Ishikawa (cell line): ENCODE results near the gene GPBAR1.
A peak's percentile ranks its signal among the peaks of the same experiment; 100 is the strongest.

Source experiments
- CEBPB ChIP-seq: IDR thresholded peaks from 2 replicates; pipeline ENCODE4 v1.6.1; 2012
- CREB1 ChIP-seq: IDR thresholded peaks from 2 replicates; pipeline ENCODE4 v1.6.1; 2012; ENCODE audit warnings: low read depth
- EGR1 ChIP-seq: IDR thresholded peaks from 2 replicates; pipeline ENCODE4 v1.6.1; 2012
- EP300 ChIP-seq: IDR thresholded peaks from 2 replicates; pipeline ENCODE4 v1.6.1; 2012; ENCODE audit warnings: borderline replicate concordance
- FOXM1 ChIP-seq: IDR thresholded peaks from 2 replicates; pipeline ENCODE4 v1.6.1; 2012; ENCODE audit warnings: low read depth, borderline replicate concordance
- MAX ChIP-seq: IDR thresholded peaks from 2 replicates; pipeline ENCODE4 v1.6.1; 2012
- NFIC ChIP-seq: IDR thresholded peaks from 2 replicates; pipeline ENCODE4 v1.6.1; 2012
- RAD21 ChIP-seq: IDR thresholded peaks from 2 replicates; pipeline ENCODE4 v1.6.1; 2012; ENCODE audit warnings: low read depth
- REST ChIP-seq: IDR thresholded peaks from 2 replicates; pipeline ENCODE4 v1.6.1; 2012; ENCODE audit warnings: low read depth, mild to moderate bottlenecking
- TAF1 ChIP-seq: IDR thresholded peaks from 2 replicates; pipeline ENCODE4 v1.6.1; 2012; ENCODE audit warnings: low read depth, mild to moderate bottlenecking
- TCF12 ChIP-seq: IDR thresholded peaks from 2 replicates; pipeline ENCODE4 v1.6.1; 2012; ENCODE audit warnings: low read depth
- TEAD4 ChIP-seq: IDR thresholded peaks from 2 replicates; pipeline ENCODE4 v1.6.1; 2012
- YY1 ChIP-seq: IDR thresholded peaks from 2 replicates; pipeline ENCODE4 v1.6.1; 2012; ENCODE audit warnings: low read depth
- ZBTB7A ChIP-seq: IDR thresholded peaks from 2 replicates; pipeline ENCODE4 v1.6.1; 2012; ENCODE audit warnings: low read depth
- TF ChIP-seq, protein P1 (sequence below): IDR thresholded peaks from 2 replicates; pipeline ENCODE4 v1.6.1; 2012

The GPBAR1 gene

GRCh38 chr2:218260742-218261422, at the start of gene GPBAR1:
GPBAR1 (plus strand) TSS chr2:218261015; CDS start chr2:218262725, 1,710 bp downstream.
- TF ChIP-seq NFIC, result no peak
- TF ChIP-seq TCF12, result no peak
- TF ChIP-seq, protein P1, sequence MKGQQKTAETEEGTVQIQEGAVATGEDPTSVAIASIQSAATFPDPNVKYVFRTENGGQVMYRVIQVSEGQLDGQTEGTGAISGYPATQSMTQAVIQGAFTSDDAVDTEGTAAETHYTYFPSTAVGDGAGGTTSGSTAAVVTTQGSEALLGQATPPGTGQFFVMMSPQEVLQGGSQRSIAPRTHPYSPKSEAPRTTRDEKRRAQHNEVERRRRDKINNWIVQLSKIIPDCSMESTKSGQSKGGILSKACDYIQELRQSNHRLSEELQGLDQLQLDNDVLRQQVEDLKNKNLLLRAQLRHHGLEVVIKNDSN, result no peak
- 0 out of 2 replicates have a peak, but pooled peaks have one; percentile 62 for TF ChIP-seq ZBTB7A
- no peak for TF ChIP-seq MAX

- TF ChIP-seq CREB1 (no peak), YY1 (no peak), TAF1 (no peak), CEBPB (no peak)
- TF ChIP-seq, protein P1, result no peak
Measured at GRCh38 chr2:218214116-218214515, 46.7 kb upstream of the GPBAR1 start.

GRCh38 chr2:218216336-218216673, 44.5 kb upstream of the GPBAR1 start:
- TF ChIP-seq YY1 (no peak), TEAD4 (no peak), CEBPB (no peak), TAF1 (no peak), MAX (no peak), TCF12 (no peak), RAD21 (no peak), REST (no peak), NFIC (no peak), ZBTB7A (no peak), FOXM1 (no peak), EP300 (no peak), EGR1 (no peak), CREB1 (no peak)
- TF ChIP-seq, protein P1, result no peak

- TF ChIP-seq, protein P1, result 0 out of 2 replicates have a peak, but pooled peaks have one; percentile 8
- TF ChIP-seq TAF1 (peak; percentile 84), EP300 (no peak; the same call in 1 of the 2 replicates), YY1 (peak; percentile 78), MAX (peak; percentile 57), TCF12 (no peak; the same call in 1 of the 2 replicates), TEAD4 (no peak)
Measured at GRCh38 chr2:218216674-218217359, 44.0 kb upstream of the GPBAR1 start, which contains the start of gene ARPC2. ARPC2 (plus strand) TSS chr2:218217189; CDS start chr2:218217471, 282 bp downstream.

- TF ChIP-seq EP300, result 0 out of 2 replicates have a peak, but pooled peaks have one; percentile 3
- TF ChIP-seq MAX, result no peak
- no peak for TF ChIP-seq TEAD4
- TF ChIP-seq ZBTB7A, result no peak
- TF ChIP-seq REST, result no peak
- no peak for TF ChIP-seq TCF12
- no peak for TF ChIP-seq CREB1
- no peak for TF ChIP-seq RAD21
- TF ChIP-seq EGR1, result peak; percentile 35; the same call in 1 of the 2 replicates
- TF ChIP-seq FOXM1, result no peak
- TF ChIP-seq, protein P1, result no peak
- peak; percentile 36; the same call in 1 of the 2 replicates for TF ChIP-seq YY1
- TF ChIP-seq CEBPB, result no peak
- TF ChIP-seq TAF1, result no peak; the same call in 1 of the 2 replicates
- TF ChIP-seq NFIC, result no peak
Measured at GRCh38 chr2:218217360-218218267, 43.2 kb upstream of the GPBAR1 start.
